K562 (cell line): ENCODE data around the gene CLCNKB. TPM values are rescaled to one million over a fixed set of nuclear protein-coding genes. Genes with fewer than 3 reads are reported as not detected.

ENCODE experiments used
- ARID1B ChIP-seq: fragments of 450-650 bp; IDR thresholded peaks from 2 replicates; pipeline ENCODE4 v1.6.1; 2016; ENCODE audit warnings: antibody characterized with exemption, mild to moderate bottlenecking, inconsistent platforms
- ARID2 ChIP-seq: fragments of 450-650 bp; IDR thresholded peaks from 2 replicates; pipeline ENCODE4 v1.6.1; 2017; ENCODE audit warnings: antibody characterized with exemption, mild to moderate bottlenecking
- ASH1L ChIP-seq: fragments of 450-650 bp; IDR thresholded peaks from 2 replicates; pipeline ENCODE4 v1.6.1; 2018; ENCODE audit warnings: borderline replicate concordance, mild to moderate bottlenecking, low read depth; ENCODE audit not compliant: partially characterized antibody
- CHD7 ChIP-seq: fragments of 200-600 bp; sonication (generic); IDR thresholded peaks from one replicate; pipeline ENCODE4 v1.6.1; 2012; ENCODE audit warnings: mild to moderate bottlenecking, low read depth, low read length, inconsistent platforms
- HNRNPUL1 ChIP-seq: fragments of 200-400 bp; formaldehyde crosslinking; IDR thresholded peaks from 2 replicates; pipeline ENCODE4 v1.6.1; 2017; ENCODE audit warnings: low read length
- MAZ ChIP-seq, 2 experiments: fragments of 450-650 bp in 1 of 2; sonication (generic) in 1 of 2; formaldehyde crosslinking; IDR thresholded peaks in 1 of 2; conservative IDR thresholded peaks in 1 of 2; 2 replicates each; pipeline versions ENCODE4 v1.4.0 to v1.5.0; 2020; ENCODE audit warnings: mild to moderate bottlenecking in 1 of 2, missing genetic modification reagents in 1 of 2
- TBL1XR1 ChIP-seq, 2 experiments: IDR thresholded peaks; 2 replicates each; pipeline ENCODE4 v1.6.1; 2012; ENCODE audit warnings: improper control_type of control experiment in 2 of 2, low read length in 2 of 2, mild to moderate bottlenecking in 1 of 2
- XRCC5 ChIP-seq: fragments of 200-400 bp; formaldehyde crosslinking; IDR thresholded peaks from 2 replicates; pipeline ENCODE4 v1.6.1; 2017; ENCODE audit warnings: low read depth, mild to moderate bottlenecking, low read length
- ZBTB7A ChIP-seq: IDR thresholded peaks from 2 replicates; pipeline ENCODE4 v1.6.1; 2011; ENCODE audit warnings: low read depth, mild to moderate bottlenecking, low read length, moderate library complexity, borderline replicate concordance; ENCODE audit not compliant: control insufficient read depth
- ZFPM2 ChIP-seq: fragments of 250-450 bp; sonication (Bioruptor Pico); IDR thresholded peaks from 2 replicates; pipeline ENCODE4 v1.5.1; 2022; ENCODE audit warnings: mild to moderate bottlenecking
- ZKSCAN1 ChIP-seq: fragments of 150-350 bp; IDR thresholded peaks from 2 replicates; pipeline ENCODE4 v1.6.1; 2016; ENCODE audit warnings: low read depth, low read length
- ZNF133 ChIP-seq: fragments of 250-450 bp; sonication (Bioruptor Pico); IDR thresholded peaks from 2 replicates; pipeline ENCODE4 v1.4.0; 2020; ENCODE audit warnings: mild to moderate bottlenecking
- polyA plus RNA-seq, 8 experiments: library from polyadenylated mRNA; depleted of rRNA in 4 of 8; stranded (reverse) in 5 of 8; unstranded in 3 of 8; fragments of >200 nt; fragmentation: Nextera tagmentation in 2 of 8; fragmentation: Illumina TruSeq in 1 of 8; extraction: Ambion mirVana in 2 of 8; extraction: Trizol in 1 of 8; gene quantifications; 2 replicates each; pipeline versions ENCODE4 v1.2.1 to v1.2.3, GENCODE V29; 2011 to 2014; ENCODE audit warnings: inconsistent platforms in 1 of 8, missing spikeins in 1 of 8
- total RNA-seq, 7 experiments: library from RNA; depleted of rRNA in 6 of 7; stranded (reverse); fragments of >200 nt in 6 of 7; fragmentation: Illumina TruSeq in 2 of 7; extraction: Trizol in 2 of 7; gene quantifications; 2 replicates each; pipeline versions ENCODE4 v1.2.1 to v1.2.3, GENCODE V29; 2011 to 2021; ENCODE audit warnings: low replicate concordance in 1 of 7
- TF ChIP-seq, protein P1 (sequence below): fragments of 450-650 bp; conservative IDR thresholded peaks from 2 replicates; pipeline ENCODE4 v1.6.1; 2016; ENCODE audit warnings: missing genetic modification characterization, low read depth, mild to moderate bottlenecking, control low read depth, missing compliant biosample characterization

The CLCNKB gene
- total and polyA plus RNA-seq, 9 of the 15 experiments (the other 6 are each of a cell fraction or from before 2014, with no cell fraction given): 0.08 to 1.7 (median 0.64) TPM

- TF ChIP-seq CHD7: no peak
- peak; percentile 100 for TF ChIP-seq ZKSCAN1
- peak; percentile 97 for TF ChIP-seq ARID2
- TF ChIP-seq ZNF133 (CRISPR knock-in tag): no peak
- no peak for TF ChIP-seq ASH1L
- TF ChIP-seq ZFPM2 (CRISPR knock-in tag): no peak
- peak in 1 of 2 experiments; percentile 48; a peak in 1 of 4 replicates for TF ChIP-seq TBL1XR1 (IDR thresholded peaks at IDR 0.05; ENCODE audit: low read length in 2 of 2)
- peak in 1 of 2 experiments; percentile 53; a peak in 1 of 4 replicates for TF ChIP-seq MAZ (CRISPR knock-in tag; conservative IDR thresholded peaks at IDR 0.05 in 1 of 2, IDR thresholded peaks at IDR 0.05 in 1 of 2)
- TF ChIP-seq HNRNPUL1: no peak
- TF ChIP-seq, protein P1, sequence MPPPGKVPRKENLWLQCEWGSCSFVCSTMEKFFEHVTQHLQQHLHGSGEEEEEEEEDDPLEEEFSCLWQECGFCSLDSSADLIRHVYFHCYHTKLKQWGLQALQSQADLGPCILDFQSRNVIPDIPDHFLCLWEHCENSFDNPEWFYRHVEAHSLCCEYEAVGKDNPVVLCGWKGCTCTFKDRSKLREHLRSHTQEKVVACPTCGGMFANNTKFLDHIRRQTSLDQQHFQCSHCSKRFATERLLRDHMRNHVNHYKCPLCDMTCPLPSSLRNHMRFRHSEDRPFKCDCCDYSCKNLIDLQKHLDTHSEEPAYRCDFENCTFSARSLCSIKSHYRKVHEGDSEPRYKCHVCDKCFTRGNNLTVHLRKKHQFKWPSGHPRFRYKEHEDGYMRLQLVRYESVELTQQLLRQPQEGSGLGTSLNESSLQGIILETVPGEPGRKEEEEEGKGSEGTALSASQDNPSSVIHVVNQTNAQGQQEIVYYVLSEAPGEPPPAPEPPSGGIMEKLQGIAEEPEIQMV (tag): no peak
- TF ChIP-seq ZBTB7A: no peak
- TF ChIP-seq ARID1B: no peak
- TF ChIP-seq XRCC5: peak; percentile 67; the same call in 1 of the 2 replicates
Observed at GRCh38 chr1:16082283-16083038, 38.9 kb downstream of the CLCNKB start (continued).
